Activated T-helper 2 cell treated with anti-CD3 and anti-CD28 coated beads, Interferon-gamma antibody, Interleukin-2, Interleukin-4, amounts not matched to agents 10 μg/mL and 5 μg/mL and 100 μg/mL, durations not matched to agents 14 hours and 24 hours and 36 hours (primary cell): Measurements from ENCODE around the gene CIAO3. TPM values are rescaled to one million over a fixed set of nuclear protein-coding genes. Genes with fewer than 3 reads are reported as not detected.

Experiments used
- DNase-seq: peaks from one replicate; pipeline ENCODE4 v3.0.0; 2021; ENCODE audit warnings: low spot score
- H3K27ac Mint-ChIP-seq: one replicate; pipeline ENCODE4 v1.8.0; 2021; ENCODE audit warnings: mixed read lengths
- H3K27me3 Mint-ChIP-seq: one replicate; pipeline ENCODE4 v1.8.0; 2021; ENCODE audit warnings: low read depth, mixed read lengths
- H3K36me3 Mint-ChIP-seq: one replicate; pipeline ENCODE4 v1.8.0; 2021; ENCODE audit warnings: low read depth, mixed read lengths
- H3K4me1 Mint-ChIP-seq: one replicate; pipeline ENCODE4 v1.8.0; 2021; ENCODE audit warnings: low read depth, mixed read lengths
- H3K4me3 Mint-ChIP-seq: one replicate; pipeline ENCODE4 v1.8.0; 2021; ENCODE audit warnings: low read depth, mild to moderate bottlenecking, moderate library complexity, mixed read lengths
- H3K9me3 Mint-ChIP-seq: one replicate; pipeline ENCODE4 v1.8.0; 2021; ENCODE audit warnings: mixed read lengths
- intact Hi-C: fragments of 100-400 bp; cut with micrococcal nuclease; formaldehyde crosslinking; loops from one replicate; pipeline ENCODE4 v1.15.1; 2023
- total RNA-seq: library from RNA; stranded (reverse); gene quantifications from 2 replicates; pipeline ENCODE4 v1.2.3, GENCODE V29; 2022

Gene CIAO3
- total RNA-seq, 1 donor from 2014 or later, result 43.4 TPM

GRCh38 chr16:709566-710499 lies 31.0 kb downstream of the CIAO3 start:
- Mint-ChIP-seq H3K27ac (no peak overlapping the region), H3K4me3 (no peak overlapping the region), H3K9me3 (no peaks in the 10 kb centered on the region), H3K4me1 (peaks cover 2% of the 10 kb centered on the region), H3K27me3 (peaks cover 26% of the 10 kb centered on the region), H3K36me3 (no peaks in the 10 kb centered on the region)
- DNase-seq, result no peak
- intact Hi-C loops, result no loop called here

- intact Hi-C loops, result no loop called here
- no peak overlapping the region for H3K27ac Mint-ChIP-seq
- no peaks in the 10 kb centered on the region for H3K9me3 Mint-ChIP-seq
- no peaks in the 10 kb centered on the region for H3K36me3 Mint-ChIP-seq
- no peak overlapping the region for H3K4me3 Mint-ChIP-seq
- peaks cover 2% of the 10 kb centered on the region for H3K4me1 Mint-ChIP-seq
- no peak for DNase-seq
- peaks cover 26% of the 10 kb centered on the region for H3K27me3 Mint-ChIP-seq
These were observed 31.8 kb downstream of the CIAO3 start for GRCh38 chr16:708959-709358.

GRCh38 chr16:708019-708418 lies 32.8 kb downstream of the CIAO3 start:
- H3K9me3 Mint-ChIP-seq, result no peaks in the 10 kb centered on the region
- intact Hi-C loops, result no loop called here
- H3K4me3 Mint-ChIP-seq, result no peak overlapping the region
- H3K4me1 Mint-ChIP-seq, result peaks cover 2% of the 10 kb centered on the region
- no peak overlapping the region for H3K27ac Mint-ChIP-seq
- peaks cover 26% of the 10 kb centered on the region for H3K27me3 Mint-ChIP-seq
- no peaks in the 10 kb centered on the region for H3K36me3 Mint-ChIP-seq
- no peak for DNase-seq

GRCh38 chr16:707062-707538 lies 33.7 kb downstream of the CIAO3 start:
- DNase-seq, result no peak
- Mint-ChIP-seq H3K27ac (no peak overlapping the region), H3K36me3 (no peaks in the 10 kb centered on the region), H3K27me3 (peaks cover 28% of the 10 kb centered on the region), H3K4me1 (no peaks in the 10 kb centered on the region), H3K4me3 (no peak overlapping the region), H3K9me3 (no peaks in the 10 kb centered on the region)
- intact Hi-C loops, result no loop called here

- Mint-ChIP-seq H3K27me3 (peaks cover 33% of the 10 kb centered on the region), H3K4me3 (no peak overlapping the region), H3K36me3 (no peaks in the 10 kb centered on the region), H3K27ac (no peak overlapping the region), H3K4me1 (no peaks in the 10 kb centered on the region), H3K9me3 (no peaks in the 10 kb centered on the region)
- DNase-seq, result no peak
- intact Hi-C loops, result no loop called here
These were observed 34.4 kb downstream of the CIAO3 start for GRCh38 chr16:706189-707061.

- DNase-seq, result no peak
- intact Hi-C loops, result no loop called here
- Mint-ChIP-seq H3K27me3 (peaks cover 35% of the 10 kb centered on the region), H3K9me3 (no peaks in the 10 kb centered on the region), H3K27ac (no peak within 1 kb of the TSS), H3K36me3 (no peaks in the 10 kb centered on the region), H3K4me1 (no peaks in the 10 kb centered on the region), H3K4me3 (no peak within 1 kb of the TSS)
These were observed 35.2 kb downstream of the CIAO3 start, which contains the start of gene FBXL16 for GRCh38 chr16:705431-706188. Gene FBXL16, minus strand, starts transcription at chr16:705801. Its CDS starts 8,396 bp downstream, at chr16:697405.

- Mint-ChIP-seq H3K4me1 (no peaks in the 10 kb centered on the region), H3K27ac (no peak overlapping the region), H3K4me3 (no peak overlapping the region), H3K27me3 (peaks cover 35% of the 10 kb centered on the region), H3K9me3 (no peaks in the 10 kb centered on the region), H3K36me3 (no peaks in the 10 kb centered on the region)
- intact Hi-C loops, result no loop called here
- DNase-seq, result no peak
These were observed 36.0 kb downstream of the CIAO3 start for GRCh38 chr16:704552-705380.

- Mint-ChIP-seq H3K4me3 (no peak overlapping the region), H3K27me3 (peaks cover 35% of the 10 kb centered on the region)
- intact Hi-C loops, result no loop called here
These were observed 36.8 kb downstream of the CIAO3 start for GRCh38 chr16:704047-704446.

GRCh38 chr16:703406-703805 lies 37.4 kb downstream of the CIAO3 start:
- Mint-ChIP-seq H3K4me1 (no peaks in the 10 kb centered on the region), H3K27me3 (peaks cover 30% of the 10 kb centered on the region), H3K9me3 (no peaks in the 10 kb centered on the region), H3K27ac (no peak overlapping the region), H3K36me3 (no peaks in the 10 kb centered on the region), H3K4me3 (no peak overlapping the region)
- intact Hi-C loops, result no loop called here
- DNase-seq, result no peak

More at GRCh38 chr16:704047-704446, 36.8 kb downstream of the CIAO3 start:
- Mint-ChIP-seq H3K4me1 (no peaks in the 10 kb centered on the region), H3K9me3 (no peaks in the 10 kb centered on the region), H3K27ac (no peak overlapping the region), H3K36me3 (no peaks in the 10 kb centered on the region)
- no peak for DNase-seq

- no peak overlapping the region for H3K27ac Mint-ChIP-seq
- no peak overlapping the region for H3K4me3 Mint-ChIP-seq
- intact Hi-C loops, result no loop called here
- peaks cover 22% of the 10 kb centered on the region for H3K27me3 Mint-ChIP-seq
- H3K9me3 Mint-ChIP-seq, result no peaks in the 10 kb centered on the region
- no peaks in the 10 kb centered on the region for H3K4me1 Mint-ChIP-seq
- no peak for DNase-seq
- no peaks in the 10 kb centered on the region for H3K36me3 Mint-ChIP-seq
These were observed 38.5 kb downstream of the CIAO3 start for GRCh38 chr16:702341-702740.

GRCh38 chr16:700684-701584 lies 39.9 kb downstream of the CIAO3 start:
- Mint-ChIP-seq H3K4me1 (no peaks in the 10 kb centered on the region), H3K27me3 (peaks cover 13% of the 10 kb centered on the region), H3K4me3 (no peak overlapping the region), H3K36me3 (no peaks in the 10 kb centered on the region), H3K9me3 (no peaks in the 10 kb centered on the region), H3K27ac (no peak overlapping the region)
- DNase-seq, result peak; percentile 38
- intact Hi-C loops, result no loop called here
